CD14-positive monocyte (primary cell): Measurements from ENCODE around the gene SCAI. TPM values are rescaled to one million over a fixed set of nuclear protein-coding genes. Genes with fewer than 3 reads are reported as not detected.
"Not testable (repeated sequence)": the region's sequence is repeated elsewhere in the genome, so short reads cannot be mapped to it uniquely, and the experiment has no call there.

ENCODE experiments used
- DNase-seq, 3 donors: peaks; one replicate each; pipeline ENCODE4 v3.0.0-alpha.2; 2011 to 2022
- H2AFZ ChIP-seq: 2 replicates; pipeline ENCODE4 v1.6.0; 2012; ENCODE audit warnings: mild to moderate bottlenecking, low read depth, low read length, inconsistent platforms; ENCODE audit not compliant: insufficient read depth, poor library complexity, severe bottlenecking
- H3K27ac ChIP-seq, 2 donors: 1 replicate in 1 of 2; 2 replicates in 1 of 2; pipeline ENCODE4 v1.5.1; 2012 to 2013; ENCODE audit warnings: low read length in 2 of 2, control low read depth in 1 of 2, inconsistent platforms in 1 of 2, low read depth in 1 of 2, mild to moderate bottlenecking in 1 of 2
- H3K27me3 ChIP-seq, 2 donors: one replicate each; pipeline versions ENCODE4 v1.6.0 to v1.6.1; 2011 to 2013; ENCODE audit warnings: low read length in 2 of 2; ENCODE audit not compliant: control insufficient read depth in 2 of 2, insufficient read depth in 2 of 2
- H3K36me3 ChIP-seq, 2 donors: replicated peaks in 1 of 2; 1 replicate in 1 of 2; 2 replicates in 1 of 2; pipeline versions ENCODE4 v1.5.1 to v1.6.1; 2012 to 2013; ENCODE audit warnings: low read length in 2 of 2, control low read depth in 1 of 2, inconsistent platforms in 1 of 2, mild to moderate bottlenecking in 1 of 2; ENCODE audit not compliant: insufficient read depth in 2 of 2, control insufficient read depth in 1 of 2
- H3K4me1 ChIP-seq, 2 donors: 1 replicate in 1 of 2; 2 replicates in 1 of 2; pipeline versions ENCODE4 v1.5.1 to v1.6.1; 2012 to 2013; ENCODE audit warnings: low read length in 2 of 2, control low read depth in 1 of 2, inconsistent platforms in 1 of 2, mild to moderate bottlenecking in 1 of 2, moderate library complexity in 1 of 2; ENCODE audit not compliant: insufficient read depth in 2 of 2, control insufficient read depth in 1 of 2
- H3K4me2 ChIP-seq: replicated peaks from 2 replicates; pipeline ENCODE3; 2012; ENCODE audit warnings: low read length, moderate library complexity, mild to moderate bottlenecking; ENCODE audit not compliant: poor library complexity, severe bottlenecking; ENCODE audit errors: extremely low read depth
- H3K4me3 ChIP-seq, 3 experiments: fragments of 200-600 bp in 1 of 3; sonication (generic) in 1 of 3; replicated peaks in 1 of 3; 1 replicate in 2 of 3; 2 replicates in 1 of 3; pipeline ENCODE4 v1.5.1; 2011 to 2013; ENCODE audit warnings: low read length in 3 of 3, mild to moderate bottlenecking in 3 of 3, control low read depth in 2 of 3, low read depth in 2 of 3, inconsistent platforms in 1 of 3, moderate library complexity in 1 of 3
- H3K79me2 ChIP-seq: 2 replicates; pipeline ENCODE4 v1.6.0; 2012; ENCODE audit warnings: mild to moderate bottlenecking, control low read depth, inconsistent platforms, low read length, moderate library complexity; ENCODE audit not compliant: insufficient read depth
- H3K9ac ChIP-seq: 2 replicates; pipeline ENCODE4 v1.6.0; 2017; ENCODE audit warnings: low read length, mild to moderate bottlenecking; ENCODE audit not compliant: insufficient read depth, poor library complexity, severe bottlenecking
- H3K9me3 ChIP-seq, 2 donors: replicated peaks in 1 of 2; 1 replicate in 1 of 2; 2 replicates in 1 of 2; pipeline versions ENCODE4 v1.5.1 to v1.6.1; 2012 to 2013; ENCODE audit warnings: low read length in 2 of 2, control low read depth in 1 of 2; ENCODE audit not compliant: control insufficient read depth in 1 of 2, insufficient read depth in 1 of 2
- H4K20me1 ChIP-seq: 2 replicates; pipeline ENCODE4 v1.6.0; 2012; ENCODE audit warnings: mild to moderate bottlenecking, low read length, control low read depth, moderate library complexity; ENCODE audit not compliant: insufficient read depth
- H3K27ac Mint-ChIP-seq, 7 donors: one replicate each; pipeline ENCODE4 v1.8.0; 2020; ENCODE audit warnings: mild to moderate bottlenecking in 7 of 7, mixed read lengths in 7 of 7, moderate library complexity in 6 of 7, inconsistent platforms in 2 of 7
- H3K27me3 Mint-ChIP-seq, 3 donors: one replicate each; pipeline ENCODE4 v1.8.0; 2021 to 2022; ENCODE audit warnings: low read depth in 3 of 3, mild to moderate bottlenecking in 3 of 3, mixed read lengths in 3 of 3, moderate library complexity in 3 of 3, inconsistent platforms in 1 of 3
- H3K36me3 Mint-ChIP-seq, 2 donors: one replicate each; pipeline ENCODE4 v1.8.0; 2020; ENCODE audit warnings: mixed read lengths in 2 of 2, inconsistent platforms in 1 of 2, mild to moderate bottlenecking in 1 of 2
- H3K4me1 Mint-ChIP-seq: one replicate; pipeline ENCODE4 v1.8.0; 2020; ENCODE audit warnings: mild to moderate bottlenecking, mixed read lengths
- H3K4me3 Mint-ChIP-seq, 2 donors: one replicate each; pipeline ENCODE4 v1.8.0; 2020; ENCODE audit warnings: mild to moderate bottlenecking in 2 of 2, mixed read lengths in 2 of 2, moderate library complexity in 1 of 2
- H3K9me3 Mint-ChIP-seq, 7 donors: one replicate each; pipeline ENCODE4 v1.8.0; 2020 to 2022; ENCODE audit warnings: mixed read lengths in 7 of 7, mild to moderate bottlenecking in 6 of 7, moderate library complexity in 6 of 7, inconsistent platforms in 2 of 7
- WGBS: methylation state at CpG from one replicate; pipeline ENCODE4 v1.1.5; 2013; ENCODE audit warnings: missing lambda C conversion rate; ENCODE audit not compliant: insufficient coverage; 5-methylcytosine and 5-hydroxymethylcytosine counted together
- intact Hi-C, 2 donors: fragments of 100-400 bp; cut with micrococcal nuclease; formaldehyde crosslinking; loops; one replicate each; pipeline versions ENCODE4 v1.15.0 to v1.15.1; 2023
- polyA plus RNA-seq, 3 donors: library from polyadenylated mRNA; depleted of rRNA in 1 of 3; unstranded in 2 of 3; stranded (reverse) in 1 of 3; fragments of 300-500 nt in 2 of 3; fragments of >200 nt in 1 of 3; fragmentation: Illumina TruSeq in 2 of 3; gene quantifications; 1 replicate in 2 of 3; 2 replicates in 1 of 3; pipeline ENCODE4 v1.2.3, GENCODE V29; 2012 to 2021
- TF ChIP-seq, protein P1 (sequence below): fragments of 200-600 bp; IDR thresholded peaks from one replicate; pipeline ENCODE4 v1.8.0; 2022; ENCODE audit warnings: antibody characterized with exemption, mild to moderate bottlenecking

Gene SCAI
- polyA plus RNA-seq, 3 donors = 0.76 to 1.4 (median 0.84) TPM

- Mint-ChIP-seq H3K36me3 (peaks cover 0 to 8% of the 10 kb centered on the region in 2 donors), H3K9me3 (peaks cover 6 to 44% (median 20%) of the 10 kb centered on the region in 7 donors), H3K27ac (peak overlapping the region in 2 of 7 donors; percentile 41 to 42), H3K4me3 (no peak overlapping the region), H3K27me3 (peaks cover 0 to 1% (median 0%) of the 10 kb centered on the region in 3 donors), H3K4me1 (no peaks in the 10 kb centered on the region)
- WGBS = no CpG with 5 or more reads among the region's 2 CpGs
- Histone ChIP-seq H3K9me3 (peaks cover 6 to 18% of the 10 kb centered on the region in 2 donors), H3K79me2 (no peaks in the 10 kb centered on the region), H4K20me1 (no peaks in the 10 kb centered on the region), H3K36me3 (no peaks in the 10 kb centered on the region), H3K4me3 (no peak overlapping the region), H3K4me2 (no peak overlapping the region), H3K4me1 (no peaks in the 10 kb centered on the region), H3K27me3 (no peaks in the 10 kb centered on the region), H3K9ac (no peak overlapping the region), H3K27ac (no peak overlapping the region), H2AFZ (no peak overlapping the region)
- DNase-seq = no peak
- intact Hi-C loops = no loop called here
- TF ChIP-seq, protein P1, sequence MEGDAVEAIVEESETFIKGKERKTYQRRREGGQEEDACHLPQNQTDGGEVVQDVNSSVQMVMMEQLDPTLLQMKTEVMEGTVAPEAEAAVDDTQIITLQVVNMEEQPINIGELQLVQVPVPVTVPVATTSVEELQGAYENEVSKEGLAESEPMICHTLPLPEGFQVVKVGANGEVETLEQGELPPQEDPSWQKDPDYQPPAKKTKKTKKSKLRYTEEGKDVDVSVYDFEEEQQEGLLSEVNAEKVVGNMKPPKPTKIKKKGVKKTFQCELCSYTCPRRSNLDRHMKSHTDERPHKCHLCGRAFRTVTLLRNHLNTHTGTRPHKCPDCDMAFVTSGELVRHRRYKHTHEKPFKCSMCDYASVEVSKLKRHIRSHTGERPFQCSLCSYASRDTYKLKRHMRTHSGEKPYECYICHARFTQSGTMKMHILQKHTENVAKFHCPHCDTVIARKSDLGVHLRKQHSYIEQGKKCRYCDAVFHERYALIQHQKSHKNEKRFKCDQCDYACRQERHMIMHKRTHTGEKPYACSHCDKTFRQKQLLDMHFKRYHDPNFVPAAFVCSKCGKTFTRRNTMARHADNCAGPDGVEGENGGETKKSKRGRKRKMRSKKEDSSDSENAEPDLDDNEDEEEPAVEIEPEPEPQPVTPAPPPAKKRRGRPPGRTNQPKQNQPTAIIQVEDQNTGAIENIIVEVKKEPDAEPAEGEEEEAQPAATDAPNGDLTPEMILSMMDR = no peak
These were observed 32.9 kb downstream of the SCAI start for GRCh38 chr9:125110464-125110863.

- WGBS = 97% methylated on average over 21 of the region's 33 CpGs
- H4K20me1 ChIP-seq, H3K79me2 ChIP-seq, H3K27me3 ChIP-seq, H3K27me3 Mint-ChIP-seq, H3K4me3 ChIP-seq, H3K27ac Mint-ChIP-seq, H3K4me1 Mint-ChIP-seq, DNase-seq, H3K36me3 ChIP-seq, H2AFZ ChIP-seq, H3K4me3 Mint-ChIP-seq, H3K4me2 ChIP-seq, H3K9ac ChIP-seq, H3K4me1 ChIP-seq, H3K27ac ChIP-seq, H3K36me3 Mint-ChIP-seq, intact Hi-C loops: not testable (repeated sequence)
- H3K9me3 Mint-ChIP-seq = peaks cover 6 to 35% (median 13%) of the 10 kb centered on the region in 7 donors
- peaks cover 0 to 12% of the 10 kb centered on the region in 2 donors for H3K9me3 ChIP-seq
These were observed 34.8 kb downstream of the SCAI start for GRCh38 chr9:125108541-125108940.
